ENCODE measurements around the gene AKAP6. TPM values are rescaled to one million over a fixed set of nuclear protein-coding genes. Genes with fewer than 3 reads are reported as not detected.

The AKAP6 gene
- total and polyA plus RNA-seq, 10 of the 15 experiments (the other 5 are each of a cell fraction or from before 2014, with no cell fraction given): 0.35 to 5.9 (median 2.2) TPM

- FAIRE-seq: no peak
- no peak overlapping the region for H3K4me3 ChIP-seq
- no peak overlapping the region for H2AFZ ChIP-seq (ENCODE audit: control insufficient read depth, low read depth, low read length)
- H3K36me3 ChIP-seq (ENCODE audit: control insufficient read depth in 2 of 2, insufficient read depth in 2 of 2, low read length in 1 of 2): no peaks in the 10 kb centered on the region
- POLR2A ChIA-PET: no interaction called here
- H4K20me1 ChIP-seq (ENCODE audit: control insufficient read depth, insufficient read depth): no peaks in the 10 kb centered on the region
- in situ Hi-C loops (cut with MboI): no loop called here
- CTCF ChIA-PET: no interaction called here
- no peak for DNase-seq (ENCODE audit: low read depth, low spot score)
- BruUV-seq (replicated peaks): no TSS peak
- RAD21 ChIA-PET (ENCODE audit: unreplicated experiment): no interaction called here
- no peaks in the 10 kb centered on the region for H3K27me3 ChIP-seq (replicated peaks in 1 of 2; ENCODE audit: control insufficient read depth in 2 of 2, insufficient read depth in 2 of 2, low read length in 1 of 2)
- intact Hi-C loops (cut with micrococcal nuclease; ENCODE audit: unreplicated experiment): no loop called here
- no peak overlapping the region for H3K9ac ChIP-seq (ENCODE audit: control insufficient read depth, insufficient read depth, low read length)
- SMC1A ChIA-PET (ENCODE audit: uncharacterized antibody, unreplicated experiment): no interaction called here
- H3K4me1 ChIP-seq (ENCODE audit: control insufficient read depth, insufficient read depth, low read length): no peaks in the 10 kb centered on the region
- H3K79me2 ChIP-seq (ENCODE audit: control insufficient read depth, insufficient read depth, low read length): no peaks in the 10 kb centered on the region
- TF ChIP-seq, protein P1, sequence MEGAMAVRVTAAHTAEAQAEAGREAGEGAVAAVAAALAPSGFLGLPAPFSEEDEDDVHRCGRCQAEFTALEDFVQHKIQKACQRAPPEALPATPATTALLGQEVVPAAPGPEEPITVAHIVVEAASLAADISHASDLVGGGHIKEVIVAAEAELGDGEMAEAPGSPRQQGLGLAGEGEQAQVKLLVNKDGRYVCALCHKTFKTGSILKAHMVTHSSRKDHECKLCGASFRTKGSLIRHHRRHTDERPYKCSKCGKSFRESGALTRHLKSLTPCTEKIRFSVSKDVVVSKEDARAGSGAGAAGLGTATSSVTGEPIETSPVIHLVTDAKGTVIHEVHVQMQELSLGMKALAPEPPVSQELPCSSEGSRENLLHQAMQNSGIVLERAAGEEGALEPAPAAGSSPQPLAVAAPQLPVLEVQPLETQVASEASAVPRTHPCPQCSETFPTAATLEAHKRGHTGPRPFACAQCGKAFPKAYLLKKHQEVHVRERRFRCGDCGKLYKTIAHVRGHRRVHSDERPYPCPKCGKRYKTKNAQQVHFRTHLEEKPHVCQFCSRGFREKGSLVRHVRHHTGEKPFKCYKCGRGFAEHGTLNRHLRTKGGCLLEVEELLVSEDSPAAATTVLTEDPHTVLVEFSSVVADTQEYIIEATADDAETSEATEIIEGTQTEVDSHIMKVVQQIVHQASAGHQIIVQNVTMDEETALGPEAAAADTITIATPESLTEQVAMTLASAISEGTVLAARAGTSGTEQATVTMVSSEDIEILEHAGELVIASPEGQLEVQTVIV (IDR thresholded peaks at IDR 0.05; ENCODE audit: borderline replicate concordance, partially characterized antibody): no peak
- TF ChIP-seq CEBPB (IDR thresholded peaks at IDR 0.05; ENCODE audit: borderline replicate concordance in 1 of 2, low read depth in 2 of 2, low read length in 2 of 2) (no peak), FOXK2 (IDR thresholded peaks at IDR 0.05) (no peak), IKZF2 (IDR thresholded peaks at IDR 0.05) (no peak), RB1 (IDR thresholded peaks at IDR 0.05; ENCODE audit: borderline replicate concordance) (no peak), HDAC6 (IDR thresholded peaks at IDR 0.05; ENCODE audit: unreplicated experiment) (no peak), PAX5 (IDR thresholded peaks at IDR 0.05; ENCODE audit: borderline replicate concordance, low read depth, low read length) (no peak), NFYB (IDR thresholded peaks at IDR 0.05; ENCODE audit: insufficient read depth, low read depth, low read length) (no peak), USF1 (IDR thresholded peaks at IDR 0.05; ENCODE audit: borderline replicate concordance, extremely low read length, insufficient read depth, low read depth, low read length) (no peak), MTA2 (IDR thresholded peaks at IDR 0.05; ENCODE audit: low read depth) (no peak), ZBTB11 (CRISPR knock-in tag; IDR thresholded peaks at IDR 0.05) (no peak), IRF5 (IDR thresholded peaks at IDR 0.05; ENCODE audit: borderline replicate concordance) (no peak), RUNX3 (IDR thresholded peaks at IDR 0.05; ENCODE audit: low read length) (no peak), RFX5 (IDR thresholded peaks at IDR 0.05; ENCODE audit: low read depth, low read length) (no peak), CBX3 (IDR thresholded peaks at IDR 0.05; ENCODE audit: borderline replicate concordance, low read depth) (no peak), NBN (IDR thresholded peaks at IDR 0.05) (no peak)
- H3K27ac ChIP-seq (ENCODE audit: control insufficient read depth, insufficient read depth): no peak overlapping the region
- ATAC-seq: no peak
- no peaks in the 10 kb centered on the region for H3K9me3 ChIP-seq (replicated peaks; ENCODE audit: control insufficient read depth, insufficient read depth, low read length)
- no peak overlapping the region for H3K4me2 ChIP-seq (ENCODE audit: control insufficient read depth, insufficient read depth)
- 100% methylated on average over 3 of the region's 3 CpGs for WGBS (ENCODE audit: insufficient coverage, insufficient replicate concordance, low lambda C conversion rate, missing lambda C conversion rate)
These were observed 321.6 kb downstream of the AKAP6 start for GRCh38 chr14:32650665-32651064.
